GM21619 (cell line): Measurements from ENCODE around the gene ISY1.
"Not testable (repeated sequence)": the region's sequence is repeated elsewhere in the genome, so short reads cannot be mapped to it uniquely, and the experiment has no call there.

Experiments used
- ATAC-seq: cut with Tn5 transposase; IDR thresholded peaks from one replicate; pipeline ENCODE4 v1.9.1; 2021; ENCODE audit not compliant: unreplicated experiment

ISY1 gene

DNA sequence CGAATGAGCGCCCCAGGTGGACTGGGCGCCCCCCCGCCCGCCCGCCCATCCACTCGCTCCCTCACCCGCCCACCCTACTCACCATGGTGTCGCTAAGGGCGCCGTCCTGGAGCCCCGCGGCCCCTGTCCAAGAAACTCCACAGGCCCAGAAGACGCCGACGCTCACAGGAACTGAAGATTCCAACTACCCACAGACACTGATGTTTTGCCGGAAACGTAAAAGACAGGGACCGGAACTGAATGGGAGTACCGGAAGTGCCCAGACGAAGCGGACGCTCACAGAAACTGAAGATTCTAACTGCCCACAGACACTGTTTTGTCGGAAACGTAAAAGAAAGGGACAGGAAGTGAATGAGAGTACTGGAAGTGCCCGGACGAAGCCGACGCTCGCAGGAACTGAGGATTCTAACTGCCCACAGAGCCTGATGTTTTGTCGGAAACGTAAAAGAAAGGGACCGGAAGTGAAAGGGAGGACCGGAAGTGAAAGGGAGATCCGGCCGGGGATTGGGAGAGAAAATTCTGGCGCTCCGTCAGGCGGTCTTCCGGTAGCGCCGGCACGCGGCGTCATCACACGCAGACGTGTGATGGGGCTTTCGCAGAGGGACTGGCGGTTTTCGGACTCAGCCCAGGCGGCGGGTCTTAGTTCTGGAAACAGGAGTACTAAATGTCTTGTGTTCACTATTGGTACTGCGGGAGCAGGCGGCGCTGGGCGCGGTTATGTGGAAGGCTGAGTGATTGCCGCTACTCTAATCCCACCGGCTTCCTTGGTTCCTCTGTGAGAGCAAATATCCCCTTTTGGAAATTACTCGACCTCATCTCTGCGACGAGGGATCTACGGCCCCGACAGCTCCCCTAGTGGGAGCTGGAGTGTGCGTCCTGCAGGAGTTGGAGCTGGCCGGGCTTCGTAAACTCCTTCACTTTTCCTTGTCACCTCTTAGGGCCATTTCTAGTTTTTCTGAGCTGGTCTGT lies at the start of gene ISY1:
ISY1 (minus strand) TSS at position 173 of the 969 bp plus-strand sequence; CDS start at position 85, 88 bp downstream.
- peak; percentile 82 for ATAC-seq

DNA sequence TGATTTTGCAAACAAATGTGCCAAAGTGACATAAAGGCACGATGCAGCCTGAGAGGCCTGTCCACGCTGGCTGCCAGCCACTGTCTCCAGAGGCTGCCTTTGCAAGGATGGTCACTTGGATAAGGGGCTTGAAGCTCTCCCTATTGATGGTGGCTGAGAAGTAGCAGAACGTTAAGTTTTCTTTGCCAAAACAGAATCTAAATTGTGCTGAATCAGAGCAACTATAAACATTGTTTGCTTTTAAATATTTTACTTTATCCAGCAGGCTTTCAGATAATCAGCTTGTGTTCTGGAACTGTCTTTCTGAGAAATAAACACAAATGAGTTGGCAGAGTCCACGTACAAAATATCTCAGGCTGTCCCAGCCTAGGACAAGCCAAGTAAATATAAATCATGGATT lies 46.6 kb upstream of the ISY1 start:
- ATAC-seq: no peak

DNA sequence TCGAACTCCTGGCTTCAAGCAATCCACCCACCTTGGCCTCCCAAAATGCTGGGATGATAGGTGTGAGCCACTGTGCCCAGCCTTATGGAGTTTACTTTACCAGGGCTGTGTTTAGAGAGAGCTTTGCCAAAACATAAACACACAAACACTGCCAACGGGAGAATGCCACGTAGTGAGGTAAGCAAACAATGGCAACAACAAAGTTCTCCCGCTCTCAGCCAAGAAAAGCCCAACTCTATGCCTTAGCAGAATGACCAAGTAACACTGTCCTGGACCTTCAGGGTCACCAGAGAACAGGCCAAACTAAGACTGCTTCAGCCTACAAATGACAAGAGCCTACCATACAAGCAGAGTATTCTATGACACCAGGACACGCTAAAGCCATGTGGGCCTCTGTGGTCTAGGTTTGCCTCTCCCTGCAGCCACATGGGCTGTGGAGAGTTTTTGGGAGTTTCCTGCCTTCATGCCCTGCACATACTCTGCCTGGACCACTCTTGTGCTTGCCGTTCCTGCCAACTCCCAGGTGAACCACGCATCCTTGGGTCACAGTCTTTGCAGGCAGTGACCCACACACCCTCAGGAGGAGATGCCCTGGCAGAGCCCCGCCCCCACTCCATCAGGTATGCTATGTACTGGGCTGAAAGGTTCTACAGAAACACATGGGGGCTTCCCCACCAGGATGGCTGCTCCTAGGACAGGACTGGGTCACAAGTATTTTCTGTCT lies 44.4 kb upstream of the ISY1 start:
- ATAC-seq: no peak

DNA sequence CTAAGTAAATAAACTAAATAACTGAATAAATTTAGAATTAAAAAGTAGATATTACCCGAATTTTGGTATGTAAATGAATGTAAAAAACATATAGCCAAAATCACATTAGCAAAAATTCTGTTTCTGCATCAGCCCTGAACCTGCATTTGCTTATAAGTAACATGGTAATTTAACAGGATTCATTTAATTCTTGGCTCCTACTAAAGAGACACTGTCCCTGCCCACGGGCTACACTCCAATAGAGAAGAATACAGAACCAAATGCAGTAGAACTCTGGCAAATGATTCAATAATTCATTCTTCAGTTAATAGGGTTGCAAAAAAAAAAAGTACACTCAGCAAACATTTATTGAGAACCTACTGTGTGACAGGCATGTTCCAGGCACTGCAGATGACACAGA lies 43.6 kb upstream of the ISY1 start:
- no peak for ATAC-seq

DNA sequence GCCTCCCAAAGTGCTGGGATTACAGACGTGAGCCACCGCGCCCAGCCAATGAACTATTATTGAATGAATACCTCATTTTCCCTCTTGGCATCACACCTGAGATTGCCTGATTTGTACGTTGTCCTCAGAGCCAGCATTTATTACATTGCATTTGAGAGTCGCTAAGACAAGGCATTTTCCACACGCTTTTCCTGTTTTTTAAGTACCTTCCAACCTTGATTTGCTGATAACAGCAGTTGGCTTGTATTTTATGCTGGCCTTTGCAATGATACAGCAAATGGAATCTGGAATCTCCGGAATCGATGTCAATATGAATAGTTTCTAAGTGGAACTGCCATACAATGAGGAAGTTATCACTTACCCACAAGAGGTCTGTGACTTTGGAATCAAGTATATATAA lies 38.5 kb upstream of the ISY1 start:
- ATAC-seq: no peak

DNA sequence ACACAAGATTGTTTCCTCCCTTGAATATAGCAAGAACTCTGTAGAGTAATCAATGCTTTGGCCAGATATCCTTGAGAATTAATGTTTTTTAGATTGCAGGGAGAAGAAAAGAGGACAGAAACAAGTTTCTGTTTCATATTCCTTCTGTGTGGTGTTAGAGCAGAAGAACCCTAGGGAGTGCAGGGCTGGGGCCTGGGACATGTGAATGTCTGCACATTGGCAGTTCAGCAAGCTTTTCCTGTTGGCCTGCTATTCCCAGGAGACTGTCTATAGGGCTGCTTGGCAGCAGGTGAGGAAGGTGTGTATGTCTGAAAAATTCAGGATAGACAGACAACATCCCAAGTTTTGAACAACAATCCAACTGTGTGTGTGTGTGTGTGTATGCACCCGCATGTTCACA lies 36.5 kb upstream of the ISY1 start:
- no peak for ATAC-seq

DNA sequence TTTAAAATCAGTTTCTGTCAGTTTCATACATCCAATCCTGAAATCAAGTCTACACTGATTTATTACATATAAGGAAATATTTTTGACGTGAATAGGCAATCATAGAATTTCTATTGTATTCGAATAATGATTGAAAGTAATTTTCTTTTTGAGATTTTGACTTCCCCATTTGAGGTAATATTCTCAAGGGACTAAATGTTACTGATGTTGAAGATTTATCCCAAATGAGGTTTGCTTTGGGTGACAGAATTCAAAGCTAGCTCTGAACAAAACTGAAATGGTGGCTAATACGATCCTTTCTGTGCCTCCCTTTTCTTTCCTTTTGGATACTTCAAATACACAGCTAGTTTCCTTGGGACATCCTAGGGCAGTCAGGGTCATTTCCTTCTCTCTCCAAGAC lies 35.7 kb upstream of the ISY1 start:
- no peak for ATAC-seq

DNA sequence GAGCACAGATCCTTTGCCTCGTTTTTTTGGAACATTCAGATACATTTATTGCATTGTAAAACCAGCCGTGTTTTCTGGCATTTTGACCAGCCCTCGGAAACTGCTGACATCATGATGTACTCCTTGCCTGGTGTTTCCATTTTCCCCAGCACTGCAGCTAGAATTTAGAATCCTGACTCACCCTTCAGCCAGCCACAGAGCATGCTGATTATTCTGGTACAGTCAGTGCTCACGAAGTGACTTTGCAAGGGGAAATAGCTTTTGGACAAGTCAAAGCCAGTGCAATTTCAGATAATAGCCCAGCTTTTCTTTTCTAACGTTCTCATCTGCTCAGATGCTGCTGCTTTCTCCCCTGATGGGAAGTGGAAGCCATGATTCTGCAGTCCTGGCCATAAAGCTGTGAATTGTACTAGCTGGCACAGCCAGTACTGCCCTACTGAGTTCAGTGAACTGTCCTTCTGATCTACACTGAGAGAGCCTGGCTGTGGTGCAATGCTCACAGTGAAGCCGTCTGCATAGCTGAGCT lies 34.9 kb upstream of the ISY1 start:
- no peak for ATAC-seq

DNA sequence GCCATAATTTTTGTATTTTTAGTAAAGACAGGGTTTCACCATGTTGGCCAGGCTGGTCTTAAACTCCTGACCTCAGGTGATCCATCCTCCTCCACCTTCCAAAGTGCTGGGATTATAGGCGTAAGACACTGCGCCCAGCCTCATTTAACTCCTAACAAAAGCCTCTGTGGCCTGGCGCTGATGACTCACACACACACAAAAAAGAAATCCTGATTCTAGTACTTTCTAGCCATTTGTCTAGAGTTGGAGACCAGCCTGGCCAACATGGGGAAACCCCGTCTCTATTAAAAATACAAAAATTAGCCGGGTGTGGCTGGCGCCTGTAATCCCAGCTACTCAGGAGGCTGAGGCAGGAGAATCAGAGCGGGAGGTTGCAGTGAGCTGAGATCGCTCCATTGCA lies 28.9 kb upstream of the ISY1 start:
- ATAC-seq: not testable (repeated sequence)

DNA sequence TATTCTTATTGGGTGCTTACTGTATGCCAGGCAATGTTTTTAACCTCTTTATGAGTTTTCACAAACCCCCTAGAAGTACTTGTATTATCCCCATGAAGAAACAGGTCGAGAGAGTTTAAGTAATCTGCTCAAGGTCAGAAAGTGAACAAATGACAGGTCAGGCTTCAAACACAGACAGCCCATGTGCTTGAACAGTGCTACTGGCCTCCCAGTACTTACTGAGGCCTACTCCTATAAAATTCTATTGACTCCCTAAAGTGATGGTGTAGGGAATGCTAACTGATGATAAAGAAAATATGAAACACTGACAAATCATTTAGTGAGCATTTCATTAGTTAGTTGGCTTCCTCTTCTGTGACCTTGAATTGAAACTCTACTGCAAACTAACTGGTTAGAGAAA lies 27.0 kb upstream of the ISY1 start:
- ATAC-seq: no peak

DNA sequence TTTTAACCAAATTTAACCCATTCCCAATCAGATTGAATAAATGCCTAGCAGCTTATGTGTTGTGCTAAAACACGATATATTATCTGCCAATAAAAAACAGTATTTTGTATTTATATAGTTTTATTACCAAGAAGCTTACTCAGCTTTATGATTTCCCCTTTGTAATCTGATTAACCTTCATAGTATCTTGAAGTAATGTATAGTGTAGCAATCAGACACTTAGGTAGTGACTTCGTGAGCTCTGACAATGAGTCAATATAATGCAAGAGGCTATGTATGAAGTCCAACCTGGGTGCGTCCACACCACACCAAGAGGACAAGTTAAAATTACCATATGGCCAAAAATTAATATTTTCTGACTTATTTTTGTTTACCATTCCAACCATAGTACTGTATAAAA lies 24.9 kb upstream of the ISY1 start:
- no peak for ATAC-seq

DNA sequence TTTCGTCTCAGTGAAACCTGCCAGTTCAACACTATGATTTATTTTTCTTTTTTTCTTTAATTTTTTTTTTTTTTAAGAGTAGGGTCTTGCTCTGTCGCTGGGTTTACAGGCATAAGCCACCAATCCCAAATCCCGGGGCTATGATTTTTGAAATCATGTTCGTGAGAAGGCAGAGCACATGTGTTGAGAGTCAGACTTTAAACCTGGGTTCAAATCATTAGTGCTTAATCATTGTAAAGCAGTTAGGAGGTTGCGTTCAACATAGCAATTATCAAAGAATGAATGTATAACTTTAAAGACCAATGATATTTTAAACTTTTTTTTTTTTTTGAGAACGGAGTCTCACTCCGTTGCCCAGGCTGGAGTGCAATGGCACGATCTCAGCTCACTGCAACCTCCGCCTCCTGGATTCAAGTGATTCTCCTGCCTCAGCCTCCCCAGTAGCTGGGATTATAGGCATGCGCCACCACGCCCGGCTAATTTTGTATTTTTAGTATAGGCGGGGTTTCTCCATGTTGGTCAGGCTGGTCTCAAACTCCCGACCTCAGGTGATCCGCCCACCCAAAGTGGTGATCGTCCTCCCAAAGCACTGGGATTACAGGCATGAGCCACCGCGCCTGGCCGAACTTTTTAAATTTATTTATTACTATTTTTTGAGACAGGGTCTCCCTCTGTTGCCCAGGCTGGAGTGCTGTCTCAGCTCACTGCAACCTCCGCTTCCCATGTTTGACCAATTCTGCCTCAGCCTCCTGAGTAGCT lies 24.1 kb upstream of the ISY1 start:
- ATAC-seq: not testable (repeated sequence)

DNA sequence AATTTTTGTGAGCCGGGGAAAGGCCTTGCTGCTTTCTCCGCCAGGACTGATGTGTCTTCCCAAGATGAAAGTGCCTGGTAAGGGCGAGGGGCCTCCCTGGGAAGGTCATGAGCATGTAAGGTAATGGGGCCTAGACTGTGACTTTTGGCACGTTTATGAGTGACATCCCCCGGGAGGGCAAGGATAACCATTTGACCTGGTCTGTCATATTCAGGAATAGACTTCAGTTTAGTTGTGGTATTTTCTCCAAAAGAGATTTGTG lies 23.5 kb upstream of the ISY1 start:
- peak; percentile 12 for ATAC-seq

DNA sequence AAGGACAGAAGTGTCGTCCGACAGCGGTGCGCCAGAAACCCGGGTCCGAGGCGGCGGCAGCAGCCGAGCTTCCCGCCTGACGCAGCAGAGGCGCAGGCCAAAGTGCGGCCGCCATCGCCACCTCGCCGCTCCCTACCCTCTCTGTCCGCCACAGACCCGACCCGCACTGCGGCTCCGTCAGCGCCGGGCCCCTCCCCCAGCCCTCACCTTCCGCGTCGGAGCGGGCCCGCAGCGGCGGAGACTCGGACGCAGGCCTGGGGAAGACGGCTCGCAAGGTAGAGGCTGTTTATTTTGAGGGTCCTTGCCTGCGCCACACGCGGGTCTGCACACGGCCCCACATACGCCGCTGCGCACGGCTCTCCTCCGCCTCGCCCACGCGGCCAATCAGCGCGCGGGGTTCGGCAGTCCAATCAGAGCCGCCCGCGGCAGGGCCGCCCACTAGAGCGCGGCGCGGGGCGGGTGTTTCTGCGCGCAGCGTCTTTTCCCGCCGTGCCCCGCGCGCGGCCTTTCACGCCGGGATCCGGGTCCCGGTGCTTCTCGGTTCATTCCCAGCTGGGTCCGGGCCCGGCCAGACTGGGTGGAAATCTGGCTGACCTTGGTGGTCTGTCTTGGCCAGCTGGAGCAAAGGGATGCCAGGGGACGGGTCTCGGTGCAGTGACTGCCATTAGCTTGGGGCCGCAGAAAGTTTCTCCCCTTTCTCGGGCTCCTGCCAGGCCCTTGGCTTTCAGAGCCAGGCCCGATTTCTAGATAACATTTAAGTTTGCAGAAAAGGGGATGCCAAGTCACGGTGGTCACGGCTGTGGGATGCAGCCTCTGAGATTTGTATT lies 22.9 kb upstream of the ISY1 start, which contains the start of gene CNBP:
CNBP (minus strand) TSS at position 328 of the 827 bp plus-strand sequence. CDS start 12,139 bp downstream, outside the sequence.
- peak; percentile 91 for ATAC-seq

DNA sequence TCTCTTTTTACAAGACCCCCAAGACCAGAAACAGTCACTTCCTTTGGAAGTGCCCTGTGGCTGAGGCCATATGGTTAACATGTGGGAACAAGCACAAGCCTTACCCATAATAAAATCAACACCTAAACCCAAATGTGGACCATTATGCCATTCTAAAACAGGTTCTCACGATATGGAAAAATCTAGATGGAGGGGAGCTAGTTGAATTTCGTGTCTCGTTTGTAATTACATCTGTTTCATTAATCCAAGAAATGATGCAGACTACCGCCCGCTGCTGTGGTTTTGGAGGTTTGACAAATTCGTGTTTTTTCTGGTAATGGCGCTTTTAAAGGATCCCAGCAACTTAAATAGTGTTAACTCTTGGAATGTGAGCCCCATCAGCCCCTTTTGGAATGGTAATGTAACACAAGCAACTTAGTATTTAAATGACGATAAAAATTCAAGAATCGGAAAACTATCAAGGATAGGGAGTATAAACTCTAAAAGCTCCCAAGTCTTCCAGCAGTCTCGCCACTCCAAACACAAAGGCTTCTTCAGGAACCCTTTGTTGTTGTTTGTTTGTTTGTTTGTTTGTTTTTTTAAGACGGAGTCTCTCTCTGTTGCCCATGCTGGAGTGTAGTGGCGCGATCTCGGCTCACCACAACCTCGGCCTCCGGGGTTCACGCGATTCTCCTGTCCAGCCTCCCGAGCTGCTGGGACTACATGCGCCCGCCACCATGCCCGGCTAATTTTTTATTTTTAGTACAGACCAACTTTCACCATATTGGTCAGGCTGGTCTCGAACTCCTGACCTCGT lies 21.7 kb upstream of the ISY1 start:
- ATAC-seq: no peak

DNA sequence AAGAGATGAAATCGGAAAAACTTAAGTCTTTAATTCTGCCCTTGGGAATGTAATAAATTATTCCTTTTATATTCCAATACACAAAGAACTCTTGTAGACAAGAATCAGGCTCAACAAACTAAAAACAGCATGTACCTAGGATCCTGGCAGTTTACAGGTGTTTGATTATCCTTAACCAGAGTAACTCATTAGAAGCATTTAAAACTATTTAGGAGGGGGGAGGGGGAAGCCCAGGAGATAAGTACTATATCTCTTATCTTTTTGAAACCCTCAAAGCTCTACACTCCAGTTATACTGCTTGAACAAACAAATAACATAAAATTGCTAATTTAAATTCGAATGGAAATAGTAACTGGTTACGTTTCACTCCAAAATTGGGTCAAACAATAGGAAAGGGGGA lies 21.0 kb upstream of the ISY1 start:
- ATAC-seq: no peak

DNA sequence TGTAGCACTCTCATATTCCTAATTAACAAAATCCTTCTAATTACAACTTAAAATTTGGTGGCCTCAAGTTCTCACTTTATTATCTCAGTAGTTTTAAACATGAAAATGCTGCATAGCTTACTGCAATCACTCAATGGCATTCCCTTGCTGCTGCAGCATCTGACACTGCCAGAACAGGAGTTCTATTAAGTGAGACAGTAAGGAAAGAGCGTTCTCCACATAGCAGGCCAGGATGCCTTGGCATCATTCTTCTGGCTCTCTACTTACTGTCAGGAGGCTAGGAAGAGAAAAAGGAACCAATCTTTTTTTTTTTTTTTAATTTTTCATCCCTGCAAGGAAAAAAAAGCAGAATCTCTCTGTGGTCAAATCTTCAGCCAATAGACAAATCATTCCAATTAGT lies 19.6 kb upstream of the ISY1 start:
- no peak for ATAC-seq

DNA sequence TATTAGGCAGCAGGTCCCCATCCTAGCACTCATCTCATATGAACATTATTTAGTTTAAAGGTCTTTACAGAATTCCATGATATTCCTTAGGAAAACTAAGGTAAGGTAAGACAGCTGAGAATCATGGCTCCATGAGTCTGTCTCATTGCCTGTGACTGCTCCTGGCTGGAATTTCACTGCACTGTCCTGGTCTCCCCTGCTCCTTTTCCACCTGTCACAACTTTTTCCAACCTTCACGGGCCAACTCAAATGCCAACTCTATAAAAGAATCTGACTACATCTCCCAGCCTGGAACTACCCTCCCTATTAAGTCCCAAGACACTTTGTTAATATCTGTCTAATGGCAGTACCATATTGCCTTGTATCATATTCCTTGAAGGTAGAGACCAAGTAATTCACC lies 15.2 kb upstream of the ISY1 start:
- no peak for ATAC-seq

DNA sequence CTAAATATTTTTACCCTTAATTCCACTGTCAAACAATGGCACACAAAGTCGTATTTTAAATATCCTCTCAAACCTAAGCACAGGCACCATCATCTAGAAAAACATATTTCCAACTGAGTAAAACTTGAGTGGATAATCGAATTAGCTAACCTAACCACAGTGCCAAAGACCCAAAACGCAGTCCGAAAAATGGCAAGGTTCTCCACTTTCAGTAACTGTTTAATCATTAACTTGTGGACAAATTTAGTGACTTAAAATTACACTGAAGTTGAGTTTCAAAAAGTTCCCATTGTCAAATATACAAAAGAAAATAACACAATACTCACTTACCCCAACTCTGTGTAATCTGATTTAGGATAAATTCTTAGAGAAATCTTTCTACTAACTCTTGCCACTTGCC lies 12.9 kb upstream of the ISY1 start:
- no peak for ATAC-seq

DNA sequence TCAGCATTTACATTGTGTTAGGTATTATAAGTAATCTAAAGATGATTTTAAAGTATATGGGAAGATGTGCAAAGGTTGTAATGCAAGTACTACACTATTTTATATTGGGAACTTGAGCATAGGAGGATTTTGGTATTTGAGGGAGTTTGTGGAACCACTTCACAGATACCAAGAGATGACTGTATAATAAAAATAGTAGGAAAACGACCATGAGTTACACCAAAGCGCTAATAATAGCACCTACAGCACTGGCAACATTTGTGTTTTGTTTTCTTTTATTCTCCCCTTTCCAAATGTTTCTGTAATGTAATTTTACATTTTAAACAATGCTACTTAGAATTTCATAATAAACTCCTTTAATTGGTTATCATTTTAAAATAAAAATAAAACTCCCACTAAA lies 12.3 kb upstream of the ISY1 start:
- no peak for ATAC-seq
